Heart right ventricle (tissue), 16 donors: ENCODE results near the gene GPR89A. TPM values are rescaled to one million over a fixed set of nuclear protein-coding genes. Genes with fewer than 3 reads are reported as not detected.

Source experiments
- ATAC-seq, 8 donors: fragments of 200-7000 bp; cut with Tn5 transposase; one replicate each; pipeline ENCODE4 v1.9.1; 2020; ENCODE audit warnings: mild to moderate bottlenecking in 8 of 8, moderate library complexity in 8 of 8, moderate number of reproducible peaks in 1 of 8
- DNase-seq, 2 donors: peaks; one replicate each; pipeline ENCODE4 v3.0.0-alpha.2; 2020
- H3K27ac ChIP-seq, 10 donors: fragments of 200-600 bp; sonication (generic) in 2 of 10; one replicate each; pipeline versions ENCODE4 v1.5.0 to v1.8.0; 2020 to 2022; ENCODE audit warnings: mild to moderate bottlenecking in 3 of 10
- H3K27me3 ChIP-seq, 7 donors: fragments of 200-600 bp; one replicate each; pipeline ENCODE4 v1.8.0; 2021 to 2022; ENCODE audit warnings: mild to moderate bottlenecking in 2 of 7
- H3K36me3 ChIP-seq, 9 donors: fragments of 200-600 bp; sonication (generic) in 1 of 9; one replicate each; pipeline versions ENCODE4 v1.5.0 to v1.8.0; 2020 to 2022; ENCODE audit warnings: mild to moderate bottlenecking in 2 of 9
- H3K4me1 ChIP-seq, 9 donors: fragments of 200-600 bp; sonication (generic) in 1 of 9; one replicate each; pipeline versions ENCODE4 v1.5.0 to v1.8.0; 2020 to 2022; ENCODE audit warnings: mild to moderate bottlenecking in 4 of 9
- H3K4me3 ChIP-seq, 10 donors: fragments of 200-600 bp; sonication (generic) in 2 of 10; one replicate each; pipeline versions ENCODE4 v1.5.0 to v1.8.0; 2020 to 2022; ENCODE audit warnings: mild to moderate bottlenecking in 7 of 10, moderate library complexity in 2 of 10
- H3K9me3 ChIP-seq, 11 donors: fragments of 200-600 bp in 10 of 11; sonication (generic) in 2 of 11; one replicate each; pipeline versions ENCODE4 v1.5.0 to v1.8.0; 2013 to 2022; ENCODE audit warnings: mild to moderate bottlenecking in 2 of 11, control low read depth in 1 of 11, moderate library complexity in 1 of 11
- CTCF ChIP-seq, 9 donors: fragments of 200-600 bp; sonication (generic) in 2 of 9; IDR thresholded peaks; one replicate each; pipeline versions ENCODE4 v1.5.0 to v1.8.0; 2021 to 2022; ENCODE audit warnings: antibody characterized with exemption in 9 of 9, mild to moderate bottlenecking in 5 of 9, moderate library complexity in 1 of 9
- WGBS, 2 donors: extraction: QIAGEN DNeasy Blood & Tissue Kit; methylation state at CpG; one replicate each; pipeline ENCODE4 v1.1.7; 2013; ENCODE audit warnings: inconsistent platforms in 1 of 2; 5-methylcytosine and 5-hydroxymethylcytosine counted together
- intact Hi-C, 10 donors: fragments of 100-400 bp; cut with DNase I; formaldehyde crosslinking; loops; one replicate each; pipeline versions ENCODE4 v1.11.1 to v1.14.2; 2022
- polyA plus RNA-seq, 2 donors: library from polyadenylated mRNA; stranded (reverse); fragments of 200-250 nt; gene quantifications; one replicate each; pipeline ENCODE4 v1.2.3, GENCODE V29; 2013
- total RNA-seq, 10 donors: library from RNA; stranded (reverse); fragmentation: NEBNext Ultra II Directional in 3 of 10; extraction: Animal tissue kit (Norgen Biotek cat#: 25700) in 3 of 10; gene quantifications; one replicate each; pipeline versions ENCODE4 v1.2.1 to v1.2.4, GENCODE V29; 2021 to 2023
- donor health status: Arrhythmogenic right ventricular cardiomyopathy.
- donor health status: ischemic (EF 13 %, LVEDD 7.1; RV severe dilation, severe dysfunction).
- donor health status: healthy with polysubstance abuse.
- donor health status: DM: no; HTN: yes; CAD: no.
- donor health status: DM: no; HTN: no; CAD: no.
- donor health status: ischemic (EF 25% LVEDD 6.9; RV normal size, moderate dysfunction).
- donor health status: ischemic (EF 25% LVEDD 5.7; RV mildly dilated, moderate dysfunction).
- donor health status: healthy.
- donor health status: DM: yes; HTN: yes; CAD: no.
- donor health status: Ischemic cardiomyopathy.
- donor health status: ischemic (EF 35%, LVEDD 5.7; RV mildly dilated, moderate dysfunction).
- donor health status: nonischemic (EF 11% LVEDD 7.7; RV severe dilation, severe dysfunction).
- donor health status: DM: yes; HTN: yes; CAD: no.
- donor health status: PGD.
- donor health status: ischemic (EF 29% LVEDD 5.4; RV normal size, mild dysfunction).
- donor health status: nonischemic (EF 23%, LVEDD 6.1; RV moderate dilation, normal function).

The GPR89A gene
- total and polyA plus RNA-seq, 12 donors: 6.9 to 14.5 (median 9.3) TPM

- no peaks in the 10 kb centered on the region for H3K9me3 ChIP-seq
- H3K4me3 ChIP-seq: no peak overlapping the region
- H3K27ac ChIP-seq: no peak overlapping the region
- TF ChIP-seq CTCF (IDR thresholded peaks at IDR 0.05): no peak
- DNase-seq: no peak
- WGBS, 2 donors: 87 to 89% methylated on average over 4 of the region's 4 CpGs
- no peaks in the 10 kb centered on the region for H3K36me3 ChIP-seq
- H3K27me3 ChIP-seq: no peaks in the 10 kb centered on the region
- intact Hi-C loops: loop anchor here in 1 of 10 donors (2.0 kb wide), 1 partner anchor 40 kb away; no protein-coding TSS in a partner anchor
- ATAC-seq: no peak
- peaks cover 0 to 5% (median 0%) of the 10 kb centered on the region in 9 donors for H3K4me1 ChIP-seq
These were observed 102.7 kb downstream of the GPR89A start for GRCh38 chr1:145710291-145711027.

DNA sequence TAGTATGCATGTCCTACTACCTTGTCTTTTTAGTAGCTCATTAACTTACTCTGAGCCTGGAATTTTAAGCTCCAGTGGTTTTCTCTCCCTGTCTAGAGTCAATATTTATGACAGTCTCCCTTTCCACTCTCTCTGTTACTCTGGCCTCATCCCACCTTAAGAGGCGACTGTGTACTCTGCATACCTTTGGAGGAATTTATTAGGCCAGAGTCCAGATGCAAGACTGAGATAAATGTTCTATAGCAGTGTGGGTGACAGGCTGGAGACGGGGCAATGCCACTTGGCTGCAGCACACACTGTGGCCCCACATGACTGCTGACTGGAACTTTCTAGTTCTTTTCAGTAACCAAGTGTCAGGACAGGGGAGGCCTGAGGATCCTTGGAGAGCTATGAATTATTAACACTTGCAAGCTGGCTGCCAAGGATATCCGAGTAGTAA lies 103.4 kb downstream of the GPR89A start:
- no peak overlapping the region for H3K27ac ChIP-seq
- H3K9me3 ChIP-seq: no peaks in the 10 kb centered on the region
- no peak for TF ChIP-seq CTCF (IDR thresholded peaks at IDR 0.05)
- intact Hi-C loops: loop anchor here in 1 of 10 donors (2.0 kb wide), 1 partner anchor 40 kb away; no protein-coding TSS in a partner anchor
- peaks cover 0 to 5% (median 0%) of the 10 kb centered on the region in 9 donors for H3K4me1 ChIP-seq
- no peak overlapping the region for H3K4me3 ChIP-seq
- H3K27me3 ChIP-seq: no peaks in the 10 kb centered on the region
- DNase-seq (no peak), ATAC-seq (no peak)
- 50 to 52% methylated on average over 3 of the region's 3 CpGs for WGBS, 2 donors
- H3K36me3 ChIP-seq: no peaks in the 10 kb centered on the region

DNA sequence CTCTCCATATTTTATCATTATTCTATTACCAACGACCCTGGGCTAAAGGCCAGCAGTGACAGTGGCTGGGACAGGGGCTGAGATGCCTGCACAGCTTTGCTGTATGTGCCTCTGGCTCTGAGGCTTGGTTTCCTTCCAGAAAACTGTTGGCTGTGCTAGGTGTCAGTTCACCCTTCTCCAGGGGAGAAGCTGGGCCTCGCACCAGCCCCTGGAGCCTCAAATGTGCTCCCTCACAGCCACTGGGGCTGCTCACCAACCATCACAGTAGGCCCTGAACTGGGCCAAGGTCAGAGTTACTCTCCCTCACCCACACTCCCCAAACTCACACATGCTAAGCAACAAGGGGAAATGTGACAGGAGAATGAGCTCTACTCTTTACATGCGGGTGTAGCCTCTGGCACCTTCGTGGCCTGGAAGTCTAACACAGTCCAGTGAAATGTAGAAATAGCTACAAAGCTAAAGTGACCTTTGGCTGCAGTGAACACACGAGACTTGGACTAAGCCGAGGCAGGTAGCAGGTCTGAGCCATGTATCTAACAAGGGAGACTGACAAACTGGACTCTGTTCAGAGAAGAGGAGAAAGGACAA lies 106.8 kb downstream of the GPR89A start:
- H3K4me1 ChIP-seq: peaks cover 0 to 5% (median 0%) of the 10 kb centered on the region in 9 donors
- no peak for TF ChIP-seq CTCF (IDR thresholded peaks at IDR 0.05)
- ATAC-seq (peak; percentile 77 to 98 (median 93)), DNase-seq (peak; percentile 39 to 64)
- no peaks in the 10 kb centered on the region for H3K36me3 ChIP-seq
- H3K4me3 ChIP-seq: no peak overlapping the region
- no peaks in the 10 kb centered on the region for H3K27me3 ChIP-seq
- 36 to 51% methylated on average over 6 of the region's 6 CpGs for WGBS, 2 donors
- H3K27ac ChIP-seq: peak overlapping the region in 7 of 10 donors; percentile 5 to 72 (median 53)
- intact Hi-C loops: no loop called here
- no peaks in the 10 kb centered on the region for H3K9me3 ChIP-seq

DNA sequence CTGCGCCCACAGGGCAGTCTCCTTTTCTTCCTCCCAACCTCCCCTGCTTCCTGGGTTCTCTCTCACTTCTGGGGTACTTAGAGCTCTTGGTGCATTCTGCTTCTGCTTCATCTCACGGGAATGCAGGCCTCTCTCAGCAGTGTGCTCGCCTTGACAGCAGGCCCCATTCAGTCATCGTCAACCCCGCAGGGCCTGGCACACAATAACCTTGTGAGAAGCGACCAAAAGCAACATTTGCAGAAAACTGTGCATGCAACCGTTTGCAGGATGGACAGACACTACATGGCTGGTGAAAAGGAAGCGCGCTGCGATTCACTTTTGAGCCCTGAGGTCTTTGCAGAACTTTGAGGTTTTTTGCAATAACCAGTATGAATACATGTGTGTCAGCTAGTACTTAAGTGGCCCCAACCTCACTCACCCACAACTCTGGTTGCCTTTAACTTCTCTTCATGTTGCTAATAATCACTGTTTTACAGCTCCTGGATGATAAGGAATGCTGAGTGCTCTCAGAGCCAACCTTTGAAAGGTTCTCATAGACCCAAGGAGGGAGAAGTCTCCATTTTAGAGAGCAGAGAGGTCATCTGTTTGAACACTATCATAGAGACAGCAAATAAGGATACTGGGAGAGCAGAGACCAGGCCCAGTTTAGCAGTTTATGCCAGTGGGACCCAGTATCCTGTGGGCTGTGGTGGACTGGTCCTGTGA lies 109.0 kb downstream of the GPR89A start:
- Histone ChIP-seq H3K4me1 (peaks cover 0 to 17% (median 10%) of the 10 kb centered on the region in 9 donors), H3K4me3 (no peak overlapping the region), H3K27ac (no peak overlapping the region), H3K9me3 (no peaks in the 10 kb centered on the region), H3K36me3 (no peaks in the 10 kb centered on the region), H3K27me3 (peaks cover 0 to 9% (median 0%) of the 10 kb centered on the region in 7 donors)
- TF ChIP-seq CTCF (IDR thresholded peaks at IDR 0.05): no peak
- intact Hi-C loops: no loop called here
- 68 to 76% methylated on average over 10 of the region's 10 CpGs for WGBS, 2 donors
- DNase-seq: no peak
- no peak for ATAC-seq
